Muscle of back (tissue), 11 donors: Measurements from ENCODE around the gene GPC2. TPM values are rescaled to one million over a fixed set of nuclear protein-coding genes. Genes with fewer than 3 reads are reported as not detected.
A peak's percentile ranks its signal among the peaks of the same experiment; 100 is the strongest.

Source experiments
- DNase-seq, 3 donors: peaks; one replicate each; pipeline versions ENCODE4 v3.0.0 to v3.0.0-alpha.2; 2013
- polyA plus RNA-seq, 10 donors: library from polyadenylated mRNA; unstranded; fragments of 120-200 nt; gene quantifications; one replicate each; pipeline ENCODE4 v1.2.1, GENCODE V29; 2013; ENCODE audit not compliant: insufficient read length in 10 of 10

Gene GPC2
- polyA plus RNA-seq, 10 donors = 4.0 to 8.6 (median 5.9) TPM

- no peak for DNase-seq
These were observed 6.9 kb downstream of the GPC2 start for GRCh38 chr7:100170101-100170897.

- DNase-seq = no peak
These were observed 7.9 kb downstream of the GPC2 start for GRCh38 chr7:100169147-100169850.

- no peak for DNase-seq
These were observed 9.3 kb downstream of the GPC2 start for GRCh38 chr7:100167912-100168323.

- peak in 1 of 3 donors; percentile 48 for DNase-seq
These were observed 9.9 kb downstream of the GPC2 start for GRCh38 chr7:100166970-100167911.

- DNase-seq = no peak
These were observed 10.8 kb downstream of the GPC2 start for GRCh38 chr7:100166317-100166940.

GRCh38 chr7:100163871-100164270 is 13.3 kb downstream of the GPC2 start:
- no peak for DNase-seq

- no peak for DNase-seq
These were observed 14.1 kb downstream of the GPC2 start for GRCh38 chr7:100163006-100163531.

- no peak for DNase-seq
These were observed 17.1 kb downstream of the GPC2 start for GRCh38 chr7:100160067-100160466.

- no peak for DNase-seq
These were observed 18.0 kb downstream of the GPC2 start for GRCh38 chr7:100159099-100159623.

GRCh38 chr7:100158229-100159098 is 18.7 kb downstream of the GPC2 start, which contains the start of gene TRAPPC14:
TRAPPC14 (minus strand) TSS chr7:100158723; CDS start chr7:100158499, 224 bp downstream.
- peak; percentile 82 to 96 (median 92) for DNase-seq

GRCh38 chr7:100157334-100158228 is 19.6 kb downstream of the GPC2 start:
- no peak for DNase-seq

GRCh38 chr7:100157069-100157333 is 20.2 kb downstream of the GPC2 start:
- DNase-seq = no peak

- DNase-seq = no peak
These were observed 20.7 kb downstream of the GPC2 start for GRCh38 chr7:100156331-100157068.

- DNase-seq = no peak
These were observed 21.4 kb downstream of the GPC2 start for GRCh38 chr7:100155553-100156317.

- DNase-seq = no peak
These were observed 22.3 kb downstream of the GPC2 start for GRCh38 chr7:100154651-100155491.

GRCh38 chr7:100153708-100154535 is 23.3 kb downstream of the GPC2 start:
- DNase-seq = no peak
